Pancreas (tissue), 10 donors: ENCODE measurements around the gene BCOR. TPM values are rescaled to one million over a fixed set of nuclear protein-coding genes. Genes with fewer than 3 reads are reported as not detected.

Experiments
- ATAC-seq, 4 donors: fragments of 200-7000 bp; cut with Tn5 transposase; one replicate each; pipeline versions ENCODE4 v1.8.0 to v1.9.1; 2020; ENCODE audit warnings: mild to moderate bottlenecking in 4 of 4, moderate library complexity in 4 of 4
- DNase-seq, 6 donors: peaks; one replicate each; pipeline ENCODE4 v3.0.0-alpha.2; 2020
- FAIRE-seq: peaks from 2 replicates; lab custom pipeline; 2012; peaks lifted over from hg19 to GRCh38; lab: Jason Lieb, UNC
- H3K27ac ChIP-seq, 4 donors: fragments of 200-600 bp; sonication (generic); 1 replicate in 3 of 4; 2 replicates in 1 of 4; pipeline versions ENCODE4 v1.5.0 to v1.8.0; 2020
- H3K27me3 ChIP-seq, 4 donors: fragments of 200-600 bp; one replicate each; pipeline ENCODE4 v1.8.0; 2021
- H3K36me3 ChIP-seq, 3 donors: fragments of 200-600 bp; sonication (generic) in 1 of 3; one replicate each; pipeline versions ENCODE4 v1.5.0 to v1.8.0; 2020 to 2021
- H3K4me1 ChIP-seq, 3 donors: fragments of 200-600 bp; one replicate each; pipeline ENCODE4 v1.8.0; 2021
- H3K4me3 ChIP-seq, 4 donors: fragments of 200-600 bp; sonication (generic) in 2 of 4; one replicate each; pipeline versions ENCODE4 v1.5.0 to v1.8.0; 2020 to 2021
- H3K9me3 ChIP-seq, 4 donors: fragments of 200-600 bp; one replicate each; pipeline ENCODE4 v1.8.0; 2021
- whole genome bisulfite sequencing, 2 donors: extraction: QIAGEN DNeasy Blood & Tissue Kit; methylation state at CpG; one replicate each; pipeline ENCODE4 v1.1.7; 2013; 5-methylcytosine and 5-hydroxymethylcytosine counted together
- intact Hi-C, 3 donors: fragments of 100-400 bp; cut with DNase I; formaldehyde crosslinking; loops; one replicate each; pipeline versions ENCODE4 v1.11.1 to v1.14.2; 2022
- polyA plus RNA-seq, 2 donors: library from polyadenylated mRNA; stranded (reverse); fragments of 200-250 nt; gene quantifications; one replicate each; pipeline ENCODE4 v1.2.3, GENCODE V29; 2013
- total RNA-seq, 6 donors: library from RNA; stranded (reverse); fragmentation: NEBNext Ultra II Directional in 4 of 6; extraction: Animal tissue kit (Norgen Biotek cat#: 25700) in 4 of 6; gene quantifications; one replicate each; pipeline versions ENCODE4 v1.2.1 to v1.2.4, GENCODE V29; 2021 to 2023
- TF ChIP-seq, protein P1 (sequence below), 4 donors: fragments of 200-600 bp; sonication (generic) in 3 of 4; IDR thresholded peaks; one replicate each; pipeline versions ENCODE4 v1.5.0 to v1.8.0; 2021; ENCODE audit warnings: antibody characterized with exemption in 4 of 4
- donor health status: healthy with polysubstance abuse.
- donor health status: DM: no; HTN: no; CAD: no; lungs with moderate emphysema.
- donor health status: DM: no; HTN: no; CAD: no.
- donor health status: control.
- donor health status: control.
- donor health status: Bipolar disorder and iron deficiency.
- donor health status: DM: yes; HTN: yes; CAD: no.
- donor health status: DM: no; HTN: no; CAD: no.
- donor health status: DM: no; HTN: no; CAD: no.
- donor health status: DM: yes; HTN: yes; CAD: no.

The BCOR gene
- total and polyA plus RNA-seq, 8 donors: 6.3 to 18.4 (median 13.0) TPM

DNA sequence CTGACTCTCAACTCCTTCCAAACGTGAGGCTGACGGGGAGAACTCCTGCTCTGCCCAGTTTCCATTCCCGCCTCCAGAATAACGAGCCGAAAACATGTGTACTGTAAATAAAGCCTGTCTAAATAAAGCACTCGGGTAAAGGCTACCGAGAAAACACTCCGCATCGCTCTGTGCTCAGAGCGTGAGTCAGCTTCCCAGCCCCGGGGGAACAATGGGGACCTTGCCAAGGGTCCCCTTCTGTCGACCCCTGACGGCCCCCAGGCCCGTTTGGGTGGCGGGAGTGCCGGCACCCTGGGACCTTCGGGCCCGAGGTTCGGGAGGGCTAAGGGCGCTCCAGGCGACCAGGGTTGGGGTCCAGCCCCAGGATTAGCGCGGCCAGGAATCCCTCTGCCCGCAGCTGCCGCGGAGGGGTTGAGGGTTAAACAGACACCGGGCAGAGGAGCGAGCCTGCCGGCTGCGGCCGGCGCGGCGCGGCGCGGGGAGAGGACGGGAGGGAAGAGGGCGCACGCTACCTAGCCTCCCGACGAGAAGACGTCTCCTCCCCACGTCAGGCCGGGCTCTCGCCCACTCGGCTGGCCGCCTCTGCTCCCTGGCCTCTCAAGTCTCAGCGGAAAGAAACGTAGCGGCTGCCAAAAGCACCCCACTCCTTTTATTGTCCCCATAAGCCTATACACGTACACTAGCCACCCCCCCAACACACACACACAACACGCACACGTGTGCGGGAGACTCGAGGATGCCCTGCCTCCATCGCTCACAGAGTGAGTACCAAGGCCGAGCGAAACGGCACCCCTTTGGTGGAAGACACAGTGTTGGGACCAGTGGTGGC, 85.5 kb downstream of the BCOR start:
- Histone ChIP-seq H3K27me3 (peaks cover 0 to 13% (median 5%) of the 10 kb centered on the region in 4 donors), H3K4me3 (peak overlapping the region in 2 of 4 donors; percentile 44 to 48), H3K27ac (peak overlapping the region; percentile 62 to 85 (median 78)), H3K4me1 (no peaks in the 10 kb centered on the region), H3K36me3 (no peaks in the 10 kb centered on the region), H3K9me3 (no peaks in the 10 kb centered on the region)
- no peak for FAIRE-seq
- peak in 4 of 6 donors; percentile 21 to 69 (median 52) for DNase-seq
- 10 to 11% methylated on average over 42 to 58 of the region's 60 CpGs for WGBS, 2 donors
- peak in 2 of 4 donors; percentile 3 for ATAC-seq
- intact Hi-C loops: no loop called here
- TF ChIP-seq, protein P1, sequence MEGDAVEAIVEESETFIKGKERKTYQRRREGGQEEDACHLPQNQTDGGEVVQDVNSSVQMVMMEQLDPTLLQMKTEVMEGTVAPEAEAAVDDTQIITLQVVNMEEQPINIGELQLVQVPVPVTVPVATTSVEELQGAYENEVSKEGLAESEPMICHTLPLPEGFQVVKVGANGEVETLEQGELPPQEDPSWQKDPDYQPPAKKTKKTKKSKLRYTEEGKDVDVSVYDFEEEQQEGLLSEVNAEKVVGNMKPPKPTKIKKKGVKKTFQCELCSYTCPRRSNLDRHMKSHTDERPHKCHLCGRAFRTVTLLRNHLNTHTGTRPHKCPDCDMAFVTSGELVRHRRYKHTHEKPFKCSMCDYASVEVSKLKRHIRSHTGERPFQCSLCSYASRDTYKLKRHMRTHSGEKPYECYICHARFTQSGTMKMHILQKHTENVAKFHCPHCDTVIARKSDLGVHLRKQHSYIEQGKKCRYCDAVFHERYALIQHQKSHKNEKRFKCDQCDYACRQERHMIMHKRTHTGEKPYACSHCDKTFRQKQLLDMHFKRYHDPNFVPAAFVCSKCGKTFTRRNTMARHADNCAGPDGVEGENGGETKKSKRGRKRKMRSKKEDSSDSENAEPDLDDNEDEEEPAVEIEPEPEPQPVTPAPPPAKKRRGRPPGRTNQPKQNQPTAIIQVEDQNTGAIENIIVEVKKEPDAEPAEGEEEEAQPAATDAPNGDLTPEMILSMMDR (IDR thresholded peaks at IDR 0.05): no peak

DNA sequence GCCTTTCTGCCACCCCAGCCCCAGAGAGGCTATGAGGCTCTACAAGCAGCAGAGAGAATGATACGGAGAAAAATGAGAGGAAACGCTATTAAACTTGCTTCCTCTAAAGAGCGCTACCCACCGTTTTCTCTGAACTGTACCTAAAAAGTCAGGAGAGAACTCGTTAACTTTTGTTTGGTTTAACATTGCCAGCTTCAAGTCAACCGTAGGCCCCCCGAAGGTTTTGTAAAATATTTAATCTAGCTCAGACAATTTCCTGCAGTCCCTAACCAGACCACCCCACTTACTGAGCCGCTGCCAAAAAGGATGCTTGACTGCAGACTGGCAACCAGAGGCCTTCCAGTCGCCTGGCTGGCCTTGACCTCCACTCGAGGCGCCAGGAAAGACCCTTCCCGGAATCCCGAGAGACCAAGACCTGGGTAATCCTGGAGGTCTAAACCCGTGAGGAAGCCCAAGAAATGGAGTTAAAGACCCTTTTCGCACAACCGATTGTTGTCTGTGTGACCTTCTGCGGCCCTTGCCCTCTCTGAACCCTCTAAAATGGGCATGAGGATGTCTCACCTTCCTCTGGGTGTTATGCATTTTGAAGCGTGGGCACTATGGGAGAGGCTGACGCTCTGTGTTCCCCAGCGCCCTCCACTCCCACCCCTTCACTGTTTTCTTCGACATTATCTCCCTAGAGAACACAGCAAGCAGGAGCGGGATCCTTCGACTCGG, 86.3 kb downstream of the BCOR start:
- H3K4me3 ChIP-seq: no peak overlapping the region
- H3K36me3 ChIP-seq: no peaks in the 10 kb centered on the region
- FAIRE-seq (no peak), ATAC-seq (no peak), DNase-seq (no peak)
- H3K27me3 ChIP-seq: peaks cover 0 to 21% (median 5%) of the 10 kb centered on the region in 4 donors
- no peak overlapping the region for H3K27ac ChIP-seq
- TF ChIP-seq, protein P1 (IDR thresholded peaks at IDR 0.05): no peak
- no peaks in the 10 kb centered on the region for H3K9me3 ChIP-seq
- intact Hi-C loops: no loop called here
- H3K4me1 ChIP-seq: no peaks in the 10 kb centered on the region
- WGBS, 2 donors: 43 to 78% methylated on average over 24 of the region's 24 CpGs

DNA sequence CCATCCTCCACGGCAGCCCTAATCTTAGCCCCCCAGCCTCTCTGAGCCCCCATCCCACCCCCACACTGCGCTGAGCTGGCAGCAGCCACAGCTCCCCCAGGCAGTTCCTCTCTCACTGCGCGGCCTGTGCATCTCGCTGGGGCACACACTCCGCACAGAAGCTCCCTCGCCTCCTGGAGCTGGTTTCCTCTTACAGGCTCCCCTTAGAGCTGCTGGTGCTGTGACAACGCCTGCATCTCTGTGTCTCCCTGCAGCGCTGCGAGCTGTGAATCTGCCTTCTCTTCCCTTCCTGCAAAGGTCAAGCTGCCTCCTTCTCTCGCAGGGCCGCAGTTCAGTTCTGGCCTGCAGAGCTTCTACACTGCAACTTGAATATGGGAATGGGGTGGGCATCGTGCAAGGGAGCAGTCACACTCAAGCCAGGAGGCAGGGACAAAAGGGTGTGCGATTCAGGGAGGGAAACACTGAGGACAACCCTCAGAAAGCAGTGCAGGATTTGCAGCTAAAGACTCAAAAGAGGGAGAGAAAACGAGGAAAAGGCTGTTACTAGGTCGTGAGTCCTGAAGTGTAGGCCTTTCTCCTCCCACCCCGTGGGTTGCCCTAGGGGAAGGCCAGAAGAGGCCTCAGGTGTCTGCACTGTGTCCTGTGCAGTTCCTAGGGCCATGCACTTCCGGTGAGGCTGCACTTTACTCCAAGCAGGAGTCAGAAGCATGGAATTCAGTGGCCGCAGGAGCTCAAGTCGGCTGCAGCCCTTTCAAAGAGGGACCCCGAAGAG, 87.0 kb downstream of the BCOR start:
- H3K4me1 ChIP-seq: no peaks in the 10 kb centered on the region
- FAIRE-seq: no peak

DNA sequence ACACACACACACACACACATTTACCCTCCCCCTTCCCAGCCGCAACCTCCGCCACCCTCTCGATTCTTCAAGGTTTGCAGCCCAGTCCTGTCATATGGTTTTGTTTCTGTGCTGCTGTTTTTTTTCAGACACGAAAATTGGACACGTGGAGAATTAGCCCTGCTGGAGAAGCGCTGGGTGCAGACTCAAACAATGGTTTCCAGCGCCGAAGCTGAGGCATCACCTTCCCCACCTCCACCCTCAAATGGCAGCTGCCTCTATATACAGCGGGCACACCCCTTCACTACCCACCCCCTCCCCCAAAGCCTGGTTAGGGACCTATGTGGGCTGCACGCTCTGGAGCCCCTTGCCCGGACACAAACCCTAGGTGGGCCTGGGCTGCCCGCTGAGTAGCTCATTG, 87.9 kb downstream of the BCOR start:
- no peak overlapping the region for H3K4me3 ChIP-seq
- no peak for DNase-seq
- WGBS, 2 donors: 41 to 83% methylated on average over 12 of the region's 12 CpGs
- TF ChIP-seq, protein P1 (IDR thresholded peaks at IDR 0.05): no peak
- no peak for FAIRE-seq
- no peaks in the 10 kb centered on the region for H3K36me3 ChIP-seq
- H3K4me1 ChIP-seq: no peaks in the 10 kb centered on the region
- no peaks in the 10 kb centered on the region for H3K9me3 ChIP-seq
- intact Hi-C loops: no loop called here
- ATAC-seq: no peak
- peaks cover 0 to 22% (median 7%) of the 10 kb centered on the region in 4 donors for H3K27me3 ChIP-seq
- H3K27ac ChIP-seq: no peak overlapping the region

More for the DNA sequence above, 87.0 kb downstream of the BCOR start:
- Histone ChIP-seq H3K27me3 (peaks cover 0 to 22% (median 6%) of the 10 kb centered on the region in 4 donors), H3K9me3 (no peaks in the 10 kb centered on the region), H3K27ac (no peak overlapping the region), H3K4me3 (no peak overlapping the region), H3K36me3 (no peaks in the 10 kb centered on the region)
- 55 to 90% methylated on average over 21 of the region's 21 CpGs for WGBS, 2 donors
- TF ChIP-seq, protein P1 (IDR thresholded peaks at IDR 0.05): no peak
- ATAC-seq: no peak
- DNase-seq: no peak
- intact Hi-C loops: no loop called here
